ENCODE results near the gene ZNF441. TPM values are rescaled to one million over a fixed set of nuclear protein-coding genes. Genes with fewer than 3 reads are reported as not detected.
"Not testable (repeated sequence)": the region's sequence is repeated elsewhere in the genome, so short reads cannot be mapped to it uniquely, and the experiment has no call there.

ZNF441 gene
- total RNA-seq, 2 experiments from 2014 or later, result 6.4 TPM

DNA sequence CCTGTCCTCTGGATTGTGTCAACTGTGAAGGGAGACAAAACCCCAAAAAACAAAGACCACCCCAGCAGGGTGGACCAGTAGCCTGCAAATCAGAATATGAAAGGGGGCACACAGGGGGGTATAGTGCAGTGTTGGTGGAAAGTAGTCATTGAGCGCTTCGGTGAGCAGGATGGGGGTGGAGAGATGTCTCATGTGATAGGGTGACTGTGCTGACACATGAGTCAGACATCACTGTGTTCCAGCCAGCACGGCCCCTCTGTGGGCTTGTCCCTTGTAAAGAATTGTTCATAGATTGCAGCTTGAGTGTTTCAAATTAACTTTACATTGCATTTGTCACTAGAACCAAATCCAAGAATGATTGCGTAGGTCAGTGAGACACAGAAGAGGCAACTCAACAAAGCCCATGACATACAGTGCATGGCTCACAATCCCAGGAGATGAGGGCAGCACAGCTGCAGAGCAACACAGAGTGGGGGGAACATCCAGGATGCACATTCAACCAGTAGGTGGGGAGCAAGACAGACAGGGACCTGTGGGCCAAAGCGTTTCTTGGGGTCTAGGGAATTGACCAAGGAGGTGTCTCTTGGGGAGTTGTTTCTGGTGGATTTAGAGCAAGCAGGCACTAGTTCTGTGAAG is 54.8 kb downstream of the ZNF441 start:
- ChIA-PET POLR2A (no interaction called here), CTCF (no interaction called here)
- DNase-seq, result no peak
- intact Hi-C loops (cut with micrococcal nuclease), result no loop called here
- H3K4me3 Mint-ChIP-seq, result no peak overlapping the region
- peaks cover 55% of the 10 kb centered on the region for H3K36me3 Mint-ChIP-seq
- peaks cover 3% of the 10 kb centered on the region for H3K4me1 Mint-ChIP-seq (ENCODE audit: low read depth)
- peaks cover 45% of the 10 kb centered on the region for H3K9me3 Mint-ChIP-seq
- H3K27me3 Mint-ChIP-seq, result no peaks in the 10 kb centered on the region
- H3K27ac Mint-ChIP-seq, result no peak overlapping the region

DNA sequence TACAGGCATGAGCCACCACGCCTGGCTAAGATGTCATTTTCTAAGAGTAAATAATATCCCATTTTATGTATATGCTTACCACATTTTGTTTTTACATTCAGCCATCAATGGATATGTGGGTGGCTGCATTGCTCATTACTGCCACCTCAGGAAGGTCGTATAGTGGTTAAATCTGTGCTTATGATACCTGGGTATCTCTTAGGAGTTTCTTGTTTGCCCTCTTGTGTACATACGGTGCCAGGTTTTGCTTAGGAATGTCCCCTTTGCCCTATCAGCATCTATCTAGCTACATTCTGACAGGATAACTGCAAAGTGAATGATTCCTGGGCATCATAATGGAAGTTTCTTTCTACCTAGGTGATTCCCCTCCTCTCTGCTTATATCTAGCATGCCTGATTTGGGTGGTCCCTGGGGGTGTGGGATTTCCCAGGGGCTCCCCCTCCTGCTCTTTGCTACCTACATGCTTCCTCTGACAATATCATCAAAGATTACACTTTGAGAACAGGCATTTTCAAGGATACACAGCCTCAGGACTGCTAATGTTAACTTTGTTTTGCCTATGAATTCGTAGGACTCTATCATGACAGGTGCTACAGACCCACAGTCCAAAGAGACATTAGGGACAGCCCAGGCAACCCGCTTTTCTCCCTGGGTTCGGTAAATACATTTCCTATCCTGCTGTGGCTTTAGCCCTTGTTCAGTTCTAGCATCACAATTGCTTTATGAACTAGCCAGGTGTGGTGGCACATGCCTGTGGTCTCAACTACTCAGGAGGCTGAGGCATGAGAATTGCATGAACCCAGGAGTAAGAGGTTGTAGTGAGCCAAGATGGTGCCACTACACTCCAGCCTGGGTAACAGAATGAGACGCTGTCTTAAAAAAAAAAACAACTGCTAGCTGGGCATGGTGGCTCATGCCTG is 62.4 kb downstream of the ZNF441 start:
- POLR2A ChIA-PET; H3K27ac Mint-ChIP-seq; H3K4me3 Mint-ChIP-seq; intact Hi-C loops (cut with micrococcal nuclease); CTCF ChIA-PET; DNase-seq; H3K4me1 Mint-ChIP-seq (ENCODE audit: low read depth); H3K27me3 Mint-ChIP-seq: not testable (repeated sequence)
- Mint-ChIP-seq H3K9me3 (peaks cover 79% of the 10 kb centered on the region), H3K36me3 (peaks cover 80% of the 10 kb centered on the region)

DNA sequence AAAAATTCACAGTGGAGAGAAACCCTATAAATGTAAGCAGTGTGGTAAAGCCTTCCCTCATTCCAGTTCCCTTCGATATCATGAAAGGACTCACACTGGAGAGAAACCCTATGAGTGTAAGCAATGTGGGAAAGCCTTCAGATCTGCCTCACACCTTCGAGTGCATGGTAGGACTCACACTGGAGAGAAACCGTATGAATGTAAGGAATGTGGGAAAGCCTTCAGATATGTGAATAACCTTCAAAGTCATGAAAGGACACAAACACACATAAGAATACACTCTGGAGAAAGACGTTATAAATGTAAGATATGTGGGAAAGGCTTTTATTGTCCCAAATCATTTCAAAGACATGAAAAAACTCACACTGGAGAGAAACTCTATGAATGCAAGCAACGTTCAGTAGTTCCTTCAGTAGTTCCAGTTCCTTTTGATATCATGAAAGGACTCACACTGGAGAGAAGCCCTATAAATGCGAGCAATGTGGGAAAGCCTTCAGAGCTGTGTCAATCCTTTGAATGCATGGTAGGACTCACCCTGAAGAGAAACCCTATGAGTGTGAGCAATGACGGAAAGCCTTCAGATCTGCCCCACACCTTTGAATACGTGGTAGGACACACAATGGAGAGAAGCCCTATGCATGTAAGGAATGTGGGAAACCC is 65.6 kb downstream of the ZNF441 start:
- Mint-ChIP-seq H3K27me3 (no peaks in the 10 kb centered on the region), H3K36me3 (peaks cover 70% of the 10 kb centered on the region), H3K4me3 (no peak overlapping the region), H3K27ac (no peak overlapping the region), H3K9me3 (peaks cover 83% of the 10 kb centered on the region), H3K4me1 (ENCODE audit: low read depth) (no peaks in the 10 kb centered on the region)
- no peak for DNase-seq
- intact Hi-C loops (cut with micrococcal nuclease), result no loop called here
- POLR2A ChIA-PET, result no interaction called here
- CTCF ChIA-PET, result no interaction called here

DNA sequence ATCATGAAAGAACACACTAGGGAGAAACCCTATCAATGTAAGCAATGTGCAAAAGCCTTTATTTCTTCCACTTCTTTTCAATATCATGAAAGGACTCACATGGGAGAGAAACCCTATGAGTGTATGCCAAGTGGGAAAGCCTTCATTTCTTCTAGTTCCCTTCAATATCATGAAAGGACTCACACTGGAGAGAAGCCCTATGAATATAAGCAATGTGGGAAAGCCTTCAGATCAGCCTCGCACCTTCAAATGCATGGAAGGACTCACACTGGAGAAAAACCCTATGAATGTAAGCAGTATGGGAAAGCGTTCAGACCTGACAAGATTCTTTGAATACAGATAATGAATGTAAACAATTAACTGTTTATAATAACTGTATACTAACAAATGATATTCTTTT is 66.7 kb downstream of the ZNF441 start:
- no peak for DNase-seq
- H3K36me3 Mint-ChIP-seq, result peaks cover 58% of the 10 kb centered on the region
- H3K27me3 Mint-ChIP-seq, result no peaks in the 10 kb centered on the region
- H3K4me1 Mint-ChIP-seq (ENCODE audit: low read depth), result no peaks in the 10 kb centered on the region
- ChIA-PET POLR2A (no interaction called here), CTCF (no interaction called here)
- intact Hi-C loops (cut with micrococcal nuclease), result no loop called here
- H3K4me3 Mint-ChIP-seq, result no peak overlapping the region
- H3K27ac Mint-ChIP-seq, result no peak overlapping the region
- peaks cover 74% of the 10 kb centered on the region for H3K9me3 Mint-ChIP-seq

Other genes starting within 250 kb of the ZNF441 start
- gene ECSIT, start 237.9 kb upstream of the ZNF441 start, total RNA-seq, result 10 to 100 TPM; 34.9 to 36.6 TPM
- not detected for gene CNN1, start 228.1 kb upstream of the ZNF441 start, total RNA-seq
- gene ELOF1, start 207.8 kb upstream of the ZNF441 start, total RNA-seq, result 10 to 100 TPM; 48.5 to 49.1 TPM
- gene ACP5, start 189.4 kb upstream of the ZNF441 start, total RNA-seq, result 10 to 100 TPM; 10.2 to 12.3 TPM
- gene ZNF627, start 169.5 kb upstream of the ZNF441 start, total RNA-seq, result 1 to 10 TPM; 6.6 to 7.0 TPM
- 1 to 10 TPM; 3.2 to 3.9 TPM for gene ZNF823, start 28.1 kb upstream of the ZNF441 start, total RNA-seq
- under 1 TPM; 0.33 to 0.46 TPM for gene ZNF491, start 31.5 kb downstream of the ZNF441 start, total RNA-seq
- 1 to 10 TPM; 5.7 to 6.4 TPM for gene ZNF440, start 47.3 kb downstream of the ZNF441 start, total RNA-seq
- 1 to 10 TPM; 4.8 to 5.6 TPM for gene ZNF439, start 81.7 kb downstream of the ZNF441 start, total RNA-seq
- 1 to 10 TPM in 1 of 2 experiments, under 1 TPM in 1; 0.94 to 1.5 TPM for gene ZNF69, start 120.8 kb downstream of the ZNF441 start, total RNA-seq
- 10 to 100 TPM; 12.9 to 13.0 TPM for gene ZNF700, start 158.1 kb downstream of the ZNF441 start, total RNA-seq
- gene ZNF763, start 198.0 kb downstream of the ZNF441 start, total RNA-seq, result 1 to 10 TPM in 1 of 2 experiments, under 1 TPM in 1; 0.97 to 1.6 TPM

Measured in activated CD4-positive, alpha-beta memory T cell treated with anti-CD3 and anti-CD28 coated beads for 36 hours (primary cell).